ENCODE data around the gene TBATA.
"Not testable (repeated sequence)": the region's sequence is repeated elsewhere in the genome, so short reads cannot be mapped to it uniquely, and the experiment has no call there.

The TBATA gene

DNA sequence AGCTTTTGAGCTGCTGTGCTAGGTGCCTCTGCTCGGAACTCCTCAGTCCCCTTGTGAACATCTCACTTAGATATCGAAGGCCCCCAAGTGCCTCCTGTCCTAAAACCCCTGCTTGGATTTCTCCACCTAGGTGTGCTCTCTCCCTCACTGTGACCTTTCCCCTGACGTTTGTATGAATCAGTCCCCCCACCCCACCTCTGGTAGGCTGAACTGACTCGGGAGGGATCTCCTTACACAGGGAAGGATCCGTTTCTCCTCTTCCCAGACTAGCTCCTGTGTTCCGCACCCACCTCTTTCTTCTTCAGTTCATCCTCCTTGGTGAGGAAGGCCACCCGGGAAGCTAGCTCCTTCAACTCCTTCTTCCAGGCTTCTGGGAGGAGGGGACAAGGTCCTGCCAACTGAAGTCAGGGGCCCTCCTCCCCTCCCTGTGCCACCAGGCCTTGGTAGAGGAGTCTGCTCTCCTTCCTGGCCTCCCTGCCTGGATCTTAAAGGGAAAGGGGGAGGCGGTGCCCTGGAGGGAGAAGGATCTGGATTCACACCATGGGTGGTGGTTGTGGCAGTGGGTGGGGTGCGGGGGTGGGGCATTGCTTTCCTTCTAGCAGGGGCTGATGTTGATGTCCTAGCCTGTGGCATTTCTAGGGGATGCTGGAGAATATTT is 6.8 kb downstream of the TBATA start:
- DNase-seq: no peak

DNA sequence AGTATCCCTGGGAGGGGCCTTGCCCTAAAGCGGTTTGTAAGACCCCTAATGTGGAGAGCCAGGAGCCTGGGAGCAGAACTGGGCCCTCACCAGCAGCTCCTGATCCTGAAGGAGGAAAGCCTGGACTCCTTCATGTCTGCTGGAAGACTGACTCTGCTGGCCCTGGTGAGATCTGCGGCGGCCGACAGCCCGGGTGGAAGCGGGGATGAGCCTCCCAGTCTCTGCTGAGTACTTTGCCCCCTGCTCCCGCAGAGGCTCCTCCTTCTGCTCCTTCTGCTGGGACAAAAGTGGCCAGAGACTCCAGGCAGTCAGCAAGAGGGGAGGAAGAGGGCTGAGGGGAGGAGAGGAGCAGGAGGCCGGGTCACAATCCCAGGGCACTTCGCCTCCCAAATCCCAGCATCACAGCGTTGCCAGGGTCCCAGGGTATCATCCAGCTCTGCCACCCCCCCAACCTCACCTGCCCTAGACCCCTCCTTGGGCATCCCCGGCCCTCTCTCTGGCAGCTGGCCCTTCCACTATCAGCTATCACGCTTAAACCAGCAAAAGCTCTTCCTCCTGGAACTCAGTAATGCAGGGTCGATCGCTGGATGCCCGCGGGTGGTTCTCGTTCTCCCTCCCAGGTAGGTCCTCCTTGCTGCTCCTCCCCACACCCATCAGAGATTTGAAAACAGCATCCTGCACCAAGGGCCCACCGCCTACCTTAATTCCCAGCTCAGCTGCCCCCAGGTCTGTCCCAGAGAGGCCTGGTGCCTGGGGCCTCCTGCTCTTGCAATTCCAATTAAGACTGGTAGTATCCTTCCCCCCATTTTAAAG is 7.9 kb downstream of the TBATA start:
- DNase-seq: no peak

DNA sequence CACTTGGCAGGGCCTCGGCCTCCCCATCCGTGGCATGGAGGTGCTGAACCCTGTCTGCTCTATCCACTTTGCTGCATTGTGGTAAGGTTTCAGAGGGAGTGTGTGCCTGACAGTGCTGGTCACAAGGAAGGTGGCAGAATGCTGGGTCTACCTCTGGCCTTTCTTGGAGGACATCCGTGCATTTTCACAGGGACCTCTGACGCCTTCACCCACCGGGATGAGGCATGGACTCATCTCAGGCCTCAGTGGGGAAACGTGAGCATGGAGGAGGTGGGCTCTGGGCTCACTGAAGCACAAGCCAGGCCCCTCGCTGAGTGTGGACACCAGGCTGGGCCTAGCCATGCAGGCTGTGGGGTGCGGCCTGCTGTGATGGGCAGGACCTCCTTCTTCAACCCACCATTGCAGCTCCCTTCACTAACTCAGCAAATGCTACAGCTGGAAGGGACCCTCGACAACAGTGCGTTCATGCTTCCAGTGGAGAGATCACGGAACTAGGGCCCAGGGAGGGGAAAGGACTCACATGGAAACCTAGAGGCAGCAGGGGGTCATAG is 8.6 kb downstream of the TBATA start:
- no peak for DNase-seq

DNA sequence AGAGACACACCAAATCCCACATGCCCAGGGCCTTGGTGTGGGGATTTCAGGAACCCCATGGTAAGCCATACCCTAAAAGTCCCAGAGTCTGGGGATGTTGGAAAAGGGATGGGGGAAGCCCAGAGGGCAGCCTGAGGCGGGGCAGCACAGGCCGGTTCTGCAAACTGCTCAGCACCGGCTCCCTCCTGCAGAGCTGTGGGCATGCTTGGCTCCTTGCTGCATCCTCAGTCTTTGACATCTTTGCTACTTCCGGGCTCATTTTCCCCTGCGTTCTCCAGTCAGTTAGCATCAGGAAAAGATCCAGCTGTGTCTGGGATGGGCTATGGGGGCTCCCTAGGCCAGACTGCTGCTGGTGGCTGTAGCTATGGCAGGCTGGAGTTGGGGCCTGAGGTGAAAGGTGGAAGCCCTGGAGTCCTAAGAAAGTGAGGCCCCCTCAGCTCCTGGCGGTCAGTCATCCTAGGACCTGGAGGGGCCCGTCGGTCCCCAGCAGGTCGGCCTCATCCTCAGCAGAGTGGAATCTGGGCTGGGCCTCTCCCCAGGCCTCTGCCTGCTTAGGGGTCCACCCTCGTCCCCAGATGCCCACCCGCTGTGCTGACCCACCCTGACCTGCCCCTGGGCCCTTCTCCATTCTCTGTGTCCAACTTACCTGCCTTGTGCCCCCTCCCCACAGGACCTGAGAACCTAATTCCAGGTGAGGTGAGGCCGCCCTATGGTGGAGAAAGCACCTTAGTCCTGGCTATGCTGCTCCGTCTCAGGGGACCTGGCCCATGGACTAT is 9.3 kb downstream of the TBATA start:
- no peak for DNase-seq

DNA sequence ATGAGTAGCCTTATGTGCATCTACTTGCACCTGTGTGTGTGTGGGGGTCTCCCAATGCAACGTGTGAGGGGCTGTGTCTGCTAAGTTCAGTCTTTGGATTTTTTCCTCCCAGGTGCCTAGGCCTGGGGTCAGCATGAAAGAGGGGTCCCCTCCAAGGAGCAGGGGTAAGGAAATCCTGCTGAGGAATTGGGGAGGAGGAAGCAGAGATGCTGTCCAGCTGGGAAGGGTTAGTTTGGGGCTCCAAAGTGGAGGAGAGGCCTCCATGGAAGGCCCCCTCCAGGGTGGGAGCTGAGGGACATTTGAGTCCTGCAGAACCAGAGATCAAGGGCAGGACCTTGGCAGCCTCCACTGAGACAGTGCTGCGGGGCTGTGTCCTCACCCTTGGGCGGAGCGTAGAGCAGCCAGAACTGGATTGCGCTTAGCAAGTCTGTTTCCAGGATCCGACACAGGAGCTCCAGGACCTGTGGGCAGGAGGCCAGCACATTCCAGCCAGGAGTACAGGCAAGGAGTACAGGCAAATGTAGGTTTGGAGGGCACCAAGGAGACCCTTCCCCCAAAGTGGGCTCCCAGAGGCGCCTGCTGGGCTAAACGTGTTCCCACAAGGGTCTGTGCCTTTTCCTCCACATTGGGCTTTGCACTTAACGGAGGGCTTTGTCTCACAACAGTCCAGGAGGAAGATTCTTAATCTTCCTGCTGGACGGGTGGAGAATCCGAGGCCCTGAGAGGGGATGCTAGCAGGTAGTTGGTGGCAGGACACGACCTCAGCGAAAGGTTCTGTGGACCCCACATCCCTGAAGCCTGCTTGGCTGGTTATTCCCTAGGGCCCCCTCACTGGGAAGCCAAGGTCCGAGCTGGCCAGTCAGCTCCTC is 10.1 kb downstream of the TBATA start:
- DNase-seq: no peak

DNA sequence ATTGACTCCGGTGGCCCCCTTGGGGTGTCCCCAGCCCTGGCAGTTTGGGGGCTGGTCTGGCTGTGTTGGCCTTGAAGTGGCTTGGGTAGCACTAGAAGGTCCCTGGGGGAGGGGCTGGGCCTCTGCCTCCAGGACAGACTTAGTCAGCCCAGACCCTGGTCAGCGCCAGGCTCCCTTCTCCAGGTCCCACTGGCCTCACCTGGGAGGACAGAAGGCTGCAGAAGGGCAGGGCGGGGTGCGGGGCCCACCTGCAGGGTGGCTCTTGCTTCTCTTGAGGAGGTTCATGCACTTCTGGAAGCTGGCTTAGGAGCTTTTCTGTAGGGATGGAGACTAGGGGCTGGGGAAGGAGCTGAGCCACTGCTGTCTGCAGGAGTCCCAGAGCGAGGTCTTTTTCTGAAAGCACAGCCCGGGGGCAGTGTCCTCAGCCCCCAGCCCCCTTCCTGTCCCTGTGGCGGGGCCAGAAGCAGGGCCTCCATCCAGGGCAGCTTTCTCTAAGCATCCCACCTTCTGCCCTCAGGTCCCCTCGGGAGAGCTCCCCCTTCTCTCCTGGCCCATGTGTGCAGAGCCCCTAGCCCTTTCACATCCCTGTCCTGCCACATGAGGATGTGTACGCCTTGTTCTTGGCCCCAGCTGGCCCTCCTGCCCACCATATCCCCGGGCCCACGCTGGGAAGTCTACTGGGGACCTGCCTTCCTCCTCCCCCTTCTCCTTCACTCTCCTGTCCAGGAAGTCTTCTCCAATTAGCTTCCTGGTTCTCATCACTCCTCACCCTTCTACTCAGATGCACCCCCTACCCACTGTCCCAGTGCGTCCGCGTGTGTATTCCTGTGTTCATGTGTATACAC is 11.0 kb downstream of the TBATA start:
- no peak for DNase-seq

DNA sequence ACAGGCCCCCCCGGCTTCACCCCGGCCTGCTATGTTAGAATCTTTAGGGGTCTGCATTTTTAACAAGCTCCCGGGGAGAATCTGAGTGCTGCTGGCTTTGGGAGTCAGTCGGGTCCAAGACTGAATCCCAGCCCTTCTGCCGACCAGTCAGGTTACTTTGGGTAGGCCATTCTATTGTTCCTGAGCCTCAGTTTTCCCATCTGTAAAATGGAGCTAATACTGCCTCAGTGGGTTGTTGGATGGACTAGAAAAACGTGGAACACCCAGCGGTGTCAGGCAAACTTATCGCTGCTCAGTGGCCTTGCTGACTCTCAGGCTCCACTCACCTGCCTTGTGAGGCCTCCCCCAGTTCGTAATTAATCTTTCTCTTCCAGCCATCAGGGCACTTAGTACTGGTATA is 11.7 kb downstream of the TBATA start:
- DNase-seq: no peak

DNA sequence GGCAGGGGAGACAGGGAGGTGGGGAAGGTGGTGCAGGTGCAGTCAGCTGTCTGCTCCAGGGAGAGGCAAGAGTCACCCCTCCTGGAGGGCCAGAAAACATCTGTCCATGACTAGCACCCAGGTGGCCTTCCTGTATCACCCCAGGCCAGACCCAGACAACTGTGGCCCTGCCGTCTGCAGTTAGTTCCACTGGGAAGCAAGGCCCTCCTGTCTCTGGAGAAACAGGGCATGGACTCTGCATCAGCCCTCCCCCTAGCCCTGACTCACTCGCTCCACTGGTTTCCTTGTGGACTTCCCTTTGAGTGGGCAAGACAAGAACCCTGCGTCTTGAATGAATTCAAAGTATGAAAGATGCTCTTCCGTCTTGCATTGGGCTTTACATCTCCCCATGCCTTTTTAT is 12.6 kb downstream of the TBATA start:
- DNase-seq: no peak

DNA sequence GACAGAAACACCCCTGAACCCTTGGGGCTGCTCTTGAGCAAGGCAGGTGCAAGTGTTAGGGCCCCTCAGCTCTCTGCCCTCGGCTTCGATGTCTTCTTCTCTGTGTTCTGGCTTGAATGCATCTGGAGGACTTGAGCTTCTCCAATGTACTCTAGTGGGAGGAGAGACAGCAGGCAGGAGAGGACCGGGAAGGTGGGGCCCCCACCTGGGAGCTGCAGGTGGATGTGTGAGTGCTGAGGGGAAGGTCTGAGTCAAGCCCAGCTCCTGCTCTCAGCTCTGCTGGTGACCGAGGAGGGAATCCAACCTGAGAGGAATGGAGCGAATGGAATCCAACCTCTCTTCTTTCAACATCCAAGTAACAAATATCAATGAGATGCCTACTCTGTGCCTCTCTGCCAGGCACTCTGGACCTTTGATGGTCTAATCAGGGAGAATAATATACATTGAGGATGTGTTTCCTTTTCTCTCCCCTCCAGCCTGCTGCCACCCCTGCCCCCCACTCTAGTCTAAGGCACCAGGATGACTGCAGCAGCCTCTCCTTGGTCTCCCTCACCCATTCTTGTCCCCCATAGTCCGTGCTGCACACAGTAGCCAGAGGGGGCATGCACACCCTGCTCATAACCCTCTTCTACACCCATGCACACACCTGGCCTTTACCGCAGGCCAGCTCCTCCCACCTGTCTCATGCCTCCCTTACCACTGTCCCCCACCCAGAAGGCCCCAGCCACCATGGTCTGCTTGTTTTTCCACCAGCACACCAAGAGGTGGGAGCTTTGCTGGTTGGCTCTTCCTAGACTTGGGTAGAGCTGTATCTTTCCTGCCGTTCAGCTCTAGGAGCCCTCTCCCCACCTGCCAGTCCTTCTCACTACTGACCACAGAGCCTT is 13.6 kb downstream of the TBATA start:
- no peak for DNase-seq

DNA sequence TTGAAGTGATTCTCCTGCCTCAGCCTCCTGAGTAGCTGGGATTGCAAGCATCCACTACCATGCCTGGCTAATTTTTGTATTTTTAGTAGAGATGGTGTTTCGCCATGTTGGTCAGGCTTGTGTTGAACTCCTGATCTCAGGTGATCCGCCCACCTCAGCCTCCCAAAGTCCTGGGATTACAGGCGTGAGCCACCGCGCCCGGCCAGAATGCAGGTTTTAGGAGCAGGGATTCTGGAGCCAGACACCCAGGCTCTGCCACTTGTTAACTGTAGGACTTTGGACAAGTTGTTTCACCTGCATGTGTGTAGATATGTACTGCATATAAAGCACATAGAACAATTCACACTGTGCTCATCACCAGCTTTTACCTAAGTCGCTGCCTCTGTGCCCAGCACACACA is 14.7 kb downstream of the TBATA start:
- not testable (repeated sequence) for DNase-seq

DNA sequence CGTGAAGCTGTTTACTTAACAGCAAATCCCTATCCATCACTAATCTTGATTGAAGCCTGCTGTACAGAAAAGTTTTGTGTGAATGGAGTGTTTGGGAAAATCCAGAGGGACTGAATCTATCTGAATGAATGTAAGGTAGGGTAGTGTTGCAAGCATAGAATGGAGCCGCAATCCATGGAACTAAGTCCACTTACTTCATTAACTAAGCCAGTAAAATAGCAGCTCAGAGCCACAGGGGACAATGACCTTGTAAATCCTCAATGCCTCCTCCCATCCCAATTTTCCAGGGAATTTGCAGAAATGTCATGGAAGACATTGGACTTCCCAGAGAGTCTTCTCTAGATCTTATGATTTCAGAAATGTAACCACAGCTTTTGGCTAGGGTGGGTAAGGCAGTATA is 15.2 kb downstream of the TBATA start:
- no peak for DNase-seq

DNA sequence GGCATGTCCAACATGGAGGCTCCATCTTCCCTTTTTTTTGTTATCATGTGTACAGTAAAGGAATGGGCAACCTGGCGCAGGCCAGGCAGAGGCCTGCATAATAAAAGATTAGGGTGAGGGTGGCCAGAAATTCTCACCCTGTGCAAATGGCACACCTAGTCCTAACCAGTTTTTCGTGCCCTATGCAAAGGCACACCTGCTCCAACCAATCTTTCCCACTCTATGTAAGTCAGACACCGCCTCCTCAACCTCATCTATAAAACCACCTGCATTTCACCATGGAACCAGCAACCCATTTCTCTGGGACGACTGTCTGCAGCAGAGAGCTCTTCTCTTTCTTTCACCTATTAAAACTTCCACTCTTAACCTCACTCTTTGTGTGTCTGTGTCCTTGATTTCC is 16.1 kb downstream of the TBATA start:
- no peak for DNase-seq

DNA sequence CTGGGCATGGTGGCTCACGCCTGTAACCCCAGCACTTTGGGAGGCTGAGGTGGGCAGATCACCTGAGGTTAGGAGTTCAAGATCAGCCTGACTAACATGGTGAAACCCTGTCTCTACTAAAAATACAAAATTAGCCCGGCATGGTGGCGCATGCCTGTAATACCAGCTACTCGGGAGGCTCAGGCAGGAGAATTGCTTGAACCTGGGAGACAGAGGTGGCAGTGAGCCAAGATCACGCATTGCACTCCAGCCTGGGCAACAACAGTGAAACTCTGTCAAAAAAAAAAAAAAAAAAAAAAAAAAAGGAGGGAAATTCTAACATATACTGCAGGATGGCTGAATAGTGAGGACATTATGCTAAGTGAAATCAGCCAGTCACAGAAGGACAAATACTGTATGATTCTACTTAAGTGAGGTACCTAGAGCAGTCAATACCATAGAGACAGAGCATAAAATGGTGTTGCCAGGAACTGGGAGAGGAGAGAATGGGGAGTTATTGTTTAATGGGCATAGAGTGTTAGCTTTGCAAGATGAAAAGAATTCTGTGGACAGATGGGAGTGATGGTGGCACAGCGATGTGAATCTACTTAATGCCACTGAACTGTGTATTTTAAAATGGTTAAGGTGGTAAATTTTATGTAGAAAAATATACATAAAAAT is 17.0 kb downstream of the TBATA start:
- DNase-seq: not testable (repeated sequence)

DNA sequence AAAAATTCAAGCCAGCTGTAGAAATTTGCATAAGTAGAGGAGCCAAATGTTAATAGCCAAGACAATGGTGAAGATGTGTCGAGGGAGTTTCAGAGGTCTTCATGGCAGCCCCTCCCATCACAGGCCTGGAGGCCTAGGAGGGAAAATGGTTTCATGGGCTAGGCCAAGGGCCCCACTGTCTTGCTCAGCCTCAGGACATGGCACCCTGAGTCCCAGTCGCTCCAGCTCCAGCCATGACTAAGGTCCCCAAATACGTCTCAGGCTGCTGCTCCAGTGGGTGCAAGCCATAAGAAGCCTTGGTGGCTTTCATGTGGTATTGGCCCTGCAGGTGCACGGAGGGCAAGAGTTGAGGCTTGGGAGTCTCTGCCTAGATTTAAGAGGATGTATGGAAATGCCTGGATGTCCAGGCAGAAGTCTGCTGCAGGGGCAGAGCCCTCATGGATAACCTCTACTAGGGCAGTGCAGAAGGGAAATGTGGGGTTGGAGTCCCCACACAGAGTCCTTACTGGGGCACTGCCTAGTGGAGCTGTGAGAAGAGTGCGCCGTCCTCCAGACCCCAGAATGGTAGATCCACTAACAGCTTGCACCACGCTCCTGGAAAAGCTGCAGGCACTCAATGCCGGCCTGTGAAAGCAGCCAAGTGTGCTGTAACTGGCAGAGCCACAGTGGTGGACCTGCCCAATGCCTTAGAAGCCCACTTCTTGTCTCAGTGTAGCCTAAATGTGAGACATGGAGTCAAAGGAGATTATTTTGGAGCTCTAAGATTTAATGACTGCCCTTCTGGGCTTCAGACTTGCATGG is 19.2 kb downstream of the TBATA start:
- DNase-seq: no peak

DNA sequence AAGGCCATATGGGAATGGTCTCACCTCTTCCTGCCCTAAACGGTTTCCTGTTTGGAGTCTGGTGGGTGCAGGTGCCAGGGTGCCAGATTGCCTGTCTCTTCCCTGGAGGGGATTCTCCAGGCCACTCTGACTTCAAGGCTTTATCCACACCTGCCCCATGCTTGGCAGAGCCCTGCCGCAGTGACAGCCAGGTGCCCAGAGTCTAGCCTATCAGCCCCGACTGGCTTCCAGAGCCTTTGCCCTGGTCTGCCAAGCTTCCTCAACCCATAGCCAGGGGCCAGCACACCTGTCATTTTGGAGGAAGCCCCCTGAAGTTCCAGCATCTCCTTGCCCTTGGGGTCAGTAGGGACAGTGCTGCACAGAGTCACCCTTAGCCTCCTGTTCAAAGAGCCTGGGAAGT is 21.6 kb downstream of the TBATA start:
- no peak for DNase-seq

DNA sequence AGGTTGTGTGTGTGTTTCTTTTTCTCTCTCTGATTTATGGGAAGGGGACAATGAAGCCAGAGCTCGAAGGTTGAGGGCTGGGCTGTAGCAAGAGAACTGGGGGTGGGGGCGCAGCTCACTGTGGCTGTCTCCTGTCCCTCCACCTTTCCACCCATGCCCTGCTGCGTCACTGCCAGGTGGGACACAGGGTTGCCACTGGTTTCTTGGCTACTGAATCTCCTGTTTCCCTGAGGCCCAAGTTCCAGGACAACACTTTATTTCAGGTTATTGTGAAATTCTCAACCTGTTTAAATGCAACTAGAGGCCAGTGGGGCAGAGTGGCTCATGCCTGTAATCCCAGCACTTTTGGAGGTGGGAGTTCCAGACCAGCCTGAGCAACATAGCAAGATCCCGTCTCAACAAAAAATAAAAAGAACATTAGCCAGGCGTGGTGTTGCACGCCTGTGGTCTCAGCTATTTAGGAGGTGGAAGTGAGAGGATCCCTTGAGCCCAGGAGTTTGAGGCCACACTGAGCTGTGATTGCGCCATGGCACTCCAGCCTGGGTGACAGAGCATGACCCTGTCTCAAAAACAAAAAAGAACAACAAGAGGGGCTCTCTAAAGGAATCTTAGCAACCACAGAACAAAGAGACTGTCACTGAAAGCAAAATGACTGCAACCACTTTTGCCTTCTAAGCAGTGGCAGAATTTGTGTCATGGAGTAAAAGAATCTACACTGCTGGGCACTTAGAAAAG is 22.6 kb downstream of the TBATA start:
- no peak for DNase-seq

DNA sequence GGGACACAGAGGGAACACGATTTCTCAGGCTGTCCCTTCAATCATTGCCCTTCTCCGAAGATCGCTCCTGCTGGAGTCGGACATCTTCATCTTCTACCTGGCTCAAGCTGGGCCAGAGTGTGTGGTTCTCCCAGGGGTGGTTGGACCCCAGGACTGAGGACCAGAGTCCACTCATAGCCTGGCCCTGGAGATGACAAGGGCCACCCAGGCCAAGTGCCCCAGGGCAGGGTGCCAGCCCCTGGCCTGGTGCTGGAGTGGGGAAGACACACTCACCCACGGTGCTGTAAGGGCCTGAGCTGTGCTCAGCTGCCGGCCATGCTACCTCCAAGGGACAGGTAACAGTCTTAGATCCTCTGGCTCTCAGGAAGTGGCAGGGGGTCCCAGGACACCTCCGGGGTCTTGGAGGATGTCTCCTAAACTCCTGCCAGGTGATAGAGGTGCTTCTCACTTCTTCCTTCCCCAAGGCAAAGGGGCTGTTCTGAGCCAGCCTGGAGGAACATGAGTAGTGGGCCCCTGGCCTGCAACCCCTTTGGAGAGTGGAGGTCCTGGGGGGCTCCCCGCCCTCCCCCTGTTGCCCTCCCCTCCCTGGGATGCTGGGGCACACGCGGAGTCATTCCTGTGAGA is 23.3 kb downstream of the TBATA start:
- DNase-seq: no peak

Data from CD4-positive, alpha-beta T cell treated with Interferon alpha-2 for 1 hour (primary cell).